Bronchial epithelial cell (primary cell): ENCODE results near the gene UFSP2. TPM values are rescaled to one million over a fixed set of nuclear protein-coding genes. Genes with fewer than 3 reads are reported as not detected.

ENCODE experiments used
- DNase-seq: peaks from one replicate; pipeline ENCODE4 v3.0.0-alpha.2; 2010; ENCODE audit warnings: low read depth
- FAIRE-seq: peaks from 2 replicates; lab custom pipeline; 2011; peaks lifted over from hg19 to GRCh38; lab: Jason Lieb, UNC
- H3K27me3 ChIP-seq: 2 replicates; pipeline ENCODE4 v1.5.1; 2011; ENCODE audit warnings: low read length; ENCODE audit not compliant: control insufficient read depth, insufficient read depth
- H3K36me3 ChIP-seq: 2 replicates; pipeline ENCODE4 v1.5.1; 2011; ENCODE audit warnings: low read length; ENCODE audit not compliant: control insufficient read depth, insufficient read depth
- H3K4me3 ChIP-seq: 2 replicates; pipeline ENCODE4 v1.5.1; 2011; ENCODE audit warnings: mild to moderate bottlenecking, low read depth, low read length, control low read depth
- CTCF ChIP-seq: IDR thresholded peaks from 2 replicates; pipeline ENCODE4 v1.5.1; 2011; ENCODE audit warnings: mild to moderate bottlenecking, moderate library complexity, low read length, control low read depth, inconsistent platforms; ENCODE audit not compliant: insufficient read depth, severe bottlenecking
- total RNA-seq: library from RNA; depleted of rRNA; stranded (reverse); fragments of >200 nt; gene quantifications from 2 replicates; pipeline ENCODE4 v1.2.1, GENCODE V29; 2014

UFSP2 gene
- total RNA-seq, 1 donor from 2014 or later: 29.2 TPM

GRCh38 chr4:185361872-185362271 lies 63.9 kb downstream of the UFSP2 start:
- Histone ChIP-seq H3K4me3 (no peak overlapping the region), H3K36me3 (no peaks in the 10 kb centered on the region), H3K27me3 (no peaks in the 10 kb centered on the region)
- FAIRE-seq: no peak
- no peak for DNase-seq
- no peak for TF ChIP-seq CTCF

- Histone ChIP-seq H3K36me3 (no peaks in the 10 kb centered on the region), H3K4me3 (no peak overlapping the region), H3K27me3 (no peaks in the 10 kb centered on the region)
- DNase-seq (peak; percentile 12), FAIRE-seq (no peak)
- TF ChIP-seq CTCF: no peak
These were observed 65.9 kb downstream of the UFSP2 start for GRCh38 chr4:185359767-185360446.

GRCh38 chr4:185358959-185359358 lies 66.8 kb downstream of the UFSP2 start:
- no peak for FAIRE-seq
- TF ChIP-seq CTCF: no peak
- no peak for DNase-seq
- H3K36me3 ChIP-seq: no peaks in the 10 kb centered on the region
- H3K27me3 ChIP-seq: no peaks in the 10 kb centered on the region
- H3K4me3 ChIP-seq: no peak overlapping the region

GRCh38 chr4:185358514-185358913 lies 67.2 kb downstream of the UFSP2 start:
- H3K4me3 ChIP-seq: no peak overlapping the region
- no peaks in the 10 kb centered on the region for H3K36me3 ChIP-seq
- no peaks in the 10 kb centered on the region for H3K27me3 ChIP-seq
- no peak for TF ChIP-seq CTCF
- FAIRE-seq: no peak
- peak; percentile 56 for DNase-seq

GRCh38 chr4:185357733-185358440 lies 67.9 kb downstream of the UFSP2 start:
- Histone ChIP-seq H3K4me3 (no peak overlapping the region), H3K27me3 (no peaks in the 10 kb centered on the region), H3K36me3 (no peaks in the 10 kb centered on the region)
- FAIRE-seq (no peak), DNase-seq (no peak)
- TF ChIP-seq CTCF: no peak

- DNase-seq: no peak
- no peak for FAIRE-seq
- no peaks in the 10 kb centered on the region for H3K27me3 ChIP-seq
These were observed 68.6 kb downstream of the UFSP2 start for GRCh38 chr4:185357211-185357610.

More at GRCh38 chr4:185357211-185357610, 68.6 kb downstream of the UFSP2 start:
- TF ChIP-seq CTCF: no peak
- Histone ChIP-seq H3K36me3 (no peaks in the 10 kb centered on the region), H3K4me3 (no peak overlapping the region)
